ENCODE data around the gene PLCB4.

The PLCB4 gene

DNA sequence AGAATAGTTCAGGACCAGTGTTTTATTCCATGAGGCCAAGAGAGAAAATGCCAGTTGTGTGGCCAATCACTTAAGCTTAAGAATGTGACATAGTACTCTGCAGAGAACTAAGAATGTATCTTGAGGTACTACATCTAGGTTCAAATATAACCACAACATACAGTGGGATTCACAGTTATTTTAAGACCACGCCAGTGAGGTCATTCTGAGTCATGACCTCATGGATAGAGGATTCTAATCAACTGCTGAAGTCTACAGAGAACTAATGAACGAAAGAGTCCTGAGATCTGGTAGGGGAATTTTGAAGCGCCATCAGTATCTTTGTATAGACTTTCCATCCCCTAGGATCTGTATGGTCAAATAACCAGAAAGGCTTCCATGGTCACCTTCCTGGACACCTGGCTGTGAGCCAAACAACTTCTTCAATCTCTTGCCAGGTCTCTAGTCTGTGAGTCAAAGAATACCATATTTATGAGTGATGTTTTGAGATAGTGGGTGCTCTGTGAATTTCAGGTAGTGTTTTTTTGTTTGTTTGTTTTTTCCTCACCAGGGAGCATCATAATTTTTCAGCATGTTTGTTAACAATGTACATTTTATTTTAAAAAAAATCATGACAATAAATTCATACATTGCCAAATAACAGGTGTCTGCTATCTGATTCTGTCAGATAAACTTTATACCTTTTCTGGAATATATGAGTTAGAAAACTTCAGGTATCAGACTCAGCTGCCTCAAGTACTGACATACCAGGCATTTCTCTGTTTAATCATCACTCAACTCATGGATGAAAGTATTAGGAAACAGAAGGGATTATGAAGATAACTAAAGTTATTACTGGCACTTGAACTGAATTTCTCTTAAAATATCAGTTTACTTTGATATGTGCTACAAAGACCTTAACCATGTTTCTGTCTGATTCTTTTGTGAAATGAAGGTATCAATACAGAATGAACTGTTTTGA is 217.9 kb downstream of the PLCB4 start:
- no peak for DNase-seq

DNA sequence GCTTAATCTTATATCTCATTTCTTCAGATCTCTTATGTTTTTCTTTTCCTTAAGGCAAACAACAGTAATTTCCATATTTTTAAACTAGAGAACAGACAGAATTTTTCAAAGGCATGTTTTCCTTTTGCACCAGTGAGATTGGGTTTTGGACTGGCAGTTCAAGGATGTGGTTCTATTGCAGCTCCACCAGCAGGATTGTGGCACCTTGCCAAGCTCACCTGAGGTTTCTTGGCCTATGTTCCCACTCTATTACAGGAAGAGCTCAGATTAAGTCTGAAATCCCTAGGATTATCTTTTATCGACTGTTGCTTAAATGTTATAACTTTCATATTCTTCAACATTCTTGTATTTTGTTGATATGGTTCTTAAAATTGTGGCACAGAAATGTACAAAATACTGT is 218.9 kb downstream of the PLCB4 start:
- DNase-seq = peak; percentile 20 to 57

GRCh38 chr20:9290331-9290730 is 221.4 kb downstream of the PLCB4 start:
- DNase-seq = no peak

- DNase-seq = no peak
These were observed 224.3 kb downstream of the PLCB4 start for GRCh38 chr20:9293145-9293544.

DNA sequence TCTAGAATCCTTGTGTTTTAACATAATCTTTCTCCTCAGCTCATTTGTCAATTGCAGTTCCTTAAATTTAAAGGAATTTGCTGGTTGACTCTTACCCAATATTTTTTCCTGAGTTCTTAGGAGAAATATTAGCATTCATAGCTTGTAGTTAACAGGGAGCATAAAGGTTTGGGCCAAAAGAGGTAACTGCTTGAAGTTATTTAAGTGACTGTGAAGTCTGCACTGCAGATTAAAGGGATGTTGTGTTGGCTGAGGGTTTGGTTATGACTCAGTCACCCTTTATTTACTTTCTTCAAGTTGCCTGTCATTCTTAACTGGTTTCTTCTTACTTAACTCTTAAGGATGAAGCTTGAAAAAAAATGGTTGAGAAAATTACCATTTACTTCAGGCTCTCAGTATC is 225.2 kb downstream of the PLCB4 start:
- DNase-seq = no peak

GRCh38 chr20:9298906-9299305 is 230.0 kb downstream of the PLCB4 start:
- no peak for DNase-seq

GRCh38 chr20:9300080-9300479 is 231.2 kb downstream of the PLCB4 start:
- DNase-seq = no peak

DNA sequence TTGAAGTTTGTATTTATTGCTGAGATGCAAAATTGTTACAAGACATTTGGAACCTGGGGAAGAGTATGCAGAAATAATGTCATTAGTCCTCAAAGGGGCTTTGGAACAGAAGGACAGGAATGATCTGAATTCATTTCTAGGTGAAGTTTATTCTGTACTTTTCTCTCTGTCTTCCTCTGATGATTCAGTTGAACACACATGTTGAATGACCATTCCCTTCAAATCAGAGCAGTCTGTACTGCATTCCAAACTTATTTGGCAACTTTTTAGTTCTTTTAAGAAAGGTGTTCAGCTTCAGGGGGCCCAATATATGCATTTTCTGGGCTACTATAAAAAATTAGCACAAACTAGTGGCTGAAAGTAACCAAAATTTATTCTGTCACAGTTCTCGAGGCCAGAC is 231.6 kb downstream of the PLCB4 start:
- no peak for DNase-seq

DNA sequence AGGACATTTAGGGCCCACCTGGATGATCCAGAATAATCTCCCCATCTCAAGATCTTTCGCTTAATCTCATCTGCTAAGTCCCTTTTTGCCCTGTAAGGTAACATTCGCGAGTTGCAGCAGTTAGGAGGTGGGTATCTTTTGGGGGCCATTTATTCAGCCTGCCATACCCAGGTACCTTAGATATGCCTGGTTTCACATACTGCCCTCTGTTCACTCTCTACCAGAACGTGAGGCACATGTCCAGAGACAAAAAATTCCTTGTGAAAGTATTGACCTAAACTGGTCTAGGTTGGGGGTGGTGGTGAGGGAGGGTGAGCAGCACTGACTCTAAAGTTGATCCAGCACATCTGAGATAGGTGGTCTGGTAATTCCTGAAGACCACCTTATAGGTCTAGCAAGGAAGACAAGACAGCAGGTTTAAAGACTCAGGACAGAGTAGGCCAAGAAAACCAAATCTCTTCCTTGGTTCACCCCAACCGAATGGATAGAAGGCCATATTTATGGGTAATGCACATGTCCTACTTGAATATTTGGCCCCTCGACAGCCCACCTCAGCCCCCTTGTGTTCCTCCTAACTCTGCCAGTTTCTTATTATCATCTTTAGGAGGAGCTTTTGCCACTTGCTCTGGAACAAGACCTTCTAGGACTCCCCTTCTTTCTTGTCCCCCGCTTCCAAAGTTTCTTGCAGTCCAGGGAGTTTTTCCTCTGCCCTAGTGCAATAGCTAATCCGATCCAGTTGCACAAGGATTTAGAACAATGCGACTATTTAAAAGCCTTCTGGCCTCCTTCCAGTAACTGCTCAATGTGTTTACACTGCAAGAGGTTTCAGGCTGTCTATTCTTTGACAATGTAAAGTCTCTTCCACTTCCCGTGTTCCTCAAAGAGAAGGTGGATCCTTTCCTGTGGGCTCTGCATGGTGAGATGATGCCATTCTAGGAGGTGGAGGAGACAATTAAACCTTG is 232.5 kb downstream of the PLCB4 start:
- no peak for DNase-seq

DNA sequence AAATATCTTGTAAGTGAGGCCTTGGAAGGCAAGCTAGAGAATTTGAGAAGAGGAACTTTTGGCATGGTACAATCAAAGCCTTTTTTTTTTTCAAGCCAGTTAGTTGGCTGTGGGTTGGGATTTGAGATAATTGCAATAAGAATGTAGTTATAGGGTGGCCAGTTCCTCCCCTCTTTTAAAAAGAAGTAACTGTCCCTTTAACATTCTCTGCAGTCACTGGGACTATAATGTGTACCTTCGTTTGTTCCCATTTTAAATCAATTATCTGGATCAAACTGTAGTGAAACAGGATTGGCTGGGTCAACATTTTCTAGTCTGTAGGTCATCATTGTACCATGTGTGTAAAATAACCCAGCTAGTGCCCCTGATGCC is 233.2 kb downstream of the PLCB4 start:
- no peak for DNase-seq

- DNase-seq = no peak
These were observed 237.6 kb downstream of the PLCB4 start for GRCh38 chr20:9306521-9306920.

DNA sequence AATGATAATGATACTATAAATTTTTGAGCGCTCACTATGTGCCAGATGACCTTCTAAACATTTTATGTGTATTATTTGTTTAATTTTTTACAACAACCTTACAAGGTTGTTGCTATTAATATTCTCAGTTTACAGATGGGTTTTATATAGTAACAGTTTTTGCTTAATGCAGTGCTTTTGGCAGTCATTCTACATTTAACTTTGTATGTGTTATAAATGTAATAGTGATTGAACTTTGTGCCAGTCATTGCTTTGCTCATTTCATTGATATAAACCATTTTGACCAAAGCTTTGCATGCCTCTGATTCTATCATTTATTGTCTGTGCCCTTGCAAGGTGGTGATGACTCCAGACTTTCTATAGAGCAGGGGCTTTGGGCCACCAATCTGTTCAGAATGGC is 239.2 kb downstream of the PLCB4 start:
- DNase-seq = no peak

- DNase-seq = no peak
These were observed 242.2 kb downstream of the PLCB4 start for GRCh38 chr20:9311132-9311531.

DNA sequence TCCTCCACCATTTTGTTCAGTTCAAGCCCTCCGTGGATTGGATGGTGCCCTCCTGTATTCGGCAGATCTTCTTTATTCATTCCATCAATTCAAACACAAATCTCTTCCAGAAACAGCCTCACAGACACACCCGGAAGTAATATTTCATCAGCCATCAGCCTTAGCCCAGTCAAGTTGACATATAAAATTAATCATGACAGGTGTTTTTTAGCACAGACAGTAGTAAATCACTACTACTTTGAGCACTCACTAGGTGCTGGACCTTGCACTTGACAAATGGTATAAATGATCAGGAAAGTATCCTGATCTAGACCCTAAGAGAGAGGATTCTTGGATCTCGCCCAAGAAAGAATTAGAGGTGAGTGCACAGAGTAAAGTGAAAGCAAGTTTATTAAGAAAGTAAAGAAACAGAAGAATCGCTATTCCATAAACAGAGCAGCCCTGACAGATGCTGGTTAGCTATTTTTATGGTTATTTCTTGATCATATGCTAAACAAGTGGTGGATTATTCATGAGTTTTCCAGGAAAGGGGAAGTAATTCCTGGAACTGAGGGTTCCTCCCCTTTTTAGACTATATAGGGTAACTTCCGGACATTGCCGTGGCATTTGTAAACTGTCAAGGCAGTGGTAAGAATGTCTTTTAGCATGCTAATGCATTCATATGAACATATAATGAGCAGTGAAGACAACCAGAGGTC is 250.9 kb downstream of the PLCB4 start:
- DNase-seq = no peak

- no peak for DNase-seq
These were observed 252.1 kb downstream of the PLCB4 start for GRCh38 chr20:9321007-9321406.

DNA sequence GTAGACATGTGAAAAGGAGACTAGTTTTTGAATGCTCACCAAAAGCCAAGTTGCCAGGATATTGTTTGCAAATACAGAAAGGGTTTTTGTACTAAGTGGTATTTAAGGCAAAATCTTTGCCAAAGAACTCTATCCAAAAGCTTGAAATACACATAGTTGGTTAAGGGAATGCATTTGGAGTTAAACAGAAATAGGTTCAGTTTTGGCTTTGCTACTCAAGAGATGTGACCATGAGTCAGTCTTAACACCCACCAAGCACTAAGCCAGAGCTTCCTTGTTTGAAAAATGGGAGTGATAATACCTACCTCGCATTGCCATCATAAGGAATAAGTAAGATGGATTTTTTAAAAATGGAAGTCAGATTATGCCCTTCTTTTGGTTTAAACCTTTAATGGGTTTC is 253.8 kb downstream of the PLCB4 start:
- DNase-seq = no peak

DNA sequence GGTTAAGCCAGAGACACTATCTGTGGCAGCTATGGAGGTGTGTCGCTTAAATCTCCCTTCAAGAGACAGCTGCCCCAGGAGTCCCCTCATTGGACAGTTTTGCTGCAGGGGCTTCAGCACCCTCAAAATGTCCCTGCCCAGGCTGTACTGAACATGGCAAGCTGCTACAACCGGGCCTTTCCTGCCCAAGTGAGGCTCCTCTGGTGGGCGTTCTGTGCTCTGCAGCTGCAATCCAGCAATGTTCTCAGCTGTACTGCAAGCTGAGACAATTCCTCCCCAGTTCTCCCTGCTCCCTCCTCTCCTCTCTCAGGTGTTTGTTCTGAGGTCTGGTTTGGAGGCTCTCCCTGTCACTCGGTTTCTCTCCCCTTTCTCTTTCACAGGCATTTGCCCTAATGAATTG is 254.7 kb downstream of the PLCB4 start:
- DNase-seq = no peak

- no peak for DNase-seq
These were observed 260.6 kb downstream of the PLCB4 start for GRCh38 chr20:9329355-9330101.

GRCh38 chr20:9330151-9330550 is 261.3 kb downstream of the PLCB4 start:
- DNase-seq = no peak

- DNase-seq = no peak
These were observed 263.0 kb downstream of the PLCB4 start for GRCh38 chr20:9331707-9332435.

GRCh38 chr20:9332791-9333479 is 264.0 kb downstream of the PLCB4 start:
- DNase-seq = no peak

Data from cerebellar nuclear complex (tissue), 1 donor.